SK-N-SH treated with all-trans-retinoic acid at 6 μM for 48 hours (cell line): Measurements from ENCODE around the gene E2F6.

Experiments
- ARNTL ChIP-seq: fragments of 450-650 bp; formaldehyde crosslinking; IDR thresholded peaks from 2 replicates; pipeline ENCODE4 v1.5.0; 2020; ENCODE audit warnings: low read depth, mild to moderate bottlenecking, moderate library complexity, borderline replicate concordance
- BACH2 ChIP-seq: fragments of 250-450 bp; sonication (Bioruptor Pico); IDR thresholded peaks from 2 replicates; pipeline ENCODE4 v1.9.0; 2021; ENCODE audit warnings: mild to moderate bottlenecking, borderline replicate concordance
- CSDC2 ChIP-seq: fragments of 250-450 bp; sonication (Bioruptor Pico); IDR thresholded peaks from 2 replicates; pipeline ENCODE4 v1.5.0; 2020; ENCODE audit warnings: mild to moderate bottlenecking, moderate library complexity
- GLIS3 ChIP-seq: fragments of 250-450 bp; sonication (Bioruptor Pico); IDR thresholded peaks from 2 replicates; pipeline ENCODE4 v1.5.0; 2020; ENCODE audit warnings: mild to moderate bottlenecking, moderate library complexity
- PATZ1 ChIP-seq: fragments of 250-450 bp; sonication (Bioruptor Pico); IDR thresholded peaks from 2 replicates; pipeline ENCODE4 v1.8.0; 2020; ENCODE audit warnings: mild to moderate bottlenecking, moderate library complexity, borderline replicate concordance
- PPARA ChIP-seq: fragments of 250-450 bp; sonication (Bioruptor Pico); IDR thresholded peaks from 2 replicates; pipeline ENCODE4 v1.5.0; 2020; ENCODE audit warnings: mild to moderate bottlenecking, borderline replicate concordance
- RARB ChIP-seq: fragments of 250-450 bp; sonication (Bioruptor Pico); IDR thresholded peaks from 2 replicates; pipeline ENCODE4 v1.8.0; 2021; ENCODE audit warnings: mild to moderate bottlenecking, moderate library complexity
- TCF4 ChIP-seq: fragments of 250-450 bp; sonication (Bioruptor Pico); IDR thresholded peaks from 2 replicates; pipeline ENCODE4 v1.8.0; 2021; ENCODE audit warnings: mild to moderate bottlenecking, moderate library complexity, borderline replicate concordance
- TOX ChIP-seq: fragments of 250-450 bp; sonication (Bioruptor Pico); IDR thresholded peaks from 2 replicates; pipeline ENCODE4 v1.8.0; 2021; ENCODE audit warnings: mild to moderate bottlenecking, moderate library complexity, borderline replicate concordance
- ZC3H10 ChIP-seq: fragments of 250-450 bp; sonication (Bioruptor Pico); IDR thresholded peaks from 2 replicates; pipeline ENCODE4 v1.5.1; 2021; ENCODE audit warnings: mild to moderate bottlenecking, moderate library complexity
- ZFP3 ChIP-seq: fragments of 250-450 bp; sonication (Bioruptor Pico); IDR thresholded peaks from 2 replicates; pipeline ENCODE4 v1.5.0; 2020; ENCODE audit warnings: mild to moderate bottlenecking, moderate library complexity
- ZNF70 ChIP-seq: fragments of 450-650 bp; formaldehyde crosslinking; IDR thresholded peaks from 2 replicates; pipeline ENCODE4 v1.5.0; 2020; ENCODE audit warnings: mild to moderate bottlenecking, moderate library complexity
- ZNF8 ChIP-seq: fragments of 450-650 bp; formaldehyde crosslinking; IDR thresholded peaks from 2 replicates; pipeline ENCODE4 v1.5.0; 2020; ENCODE audit warnings: mild to moderate bottlenecking, moderate library complexity
- TF ChIP-seq, protein P1 (sequence below): fragments of 250-450 bp; sonication (Bioruptor Pico); IDR thresholded peaks from 2 replicates; pipeline ENCODE4 v1.8.0; 2021; ENCODE audit warnings: low read depth, mild to moderate bottlenecking, moderate library complexity, borderline replicate concordance

DNA sequence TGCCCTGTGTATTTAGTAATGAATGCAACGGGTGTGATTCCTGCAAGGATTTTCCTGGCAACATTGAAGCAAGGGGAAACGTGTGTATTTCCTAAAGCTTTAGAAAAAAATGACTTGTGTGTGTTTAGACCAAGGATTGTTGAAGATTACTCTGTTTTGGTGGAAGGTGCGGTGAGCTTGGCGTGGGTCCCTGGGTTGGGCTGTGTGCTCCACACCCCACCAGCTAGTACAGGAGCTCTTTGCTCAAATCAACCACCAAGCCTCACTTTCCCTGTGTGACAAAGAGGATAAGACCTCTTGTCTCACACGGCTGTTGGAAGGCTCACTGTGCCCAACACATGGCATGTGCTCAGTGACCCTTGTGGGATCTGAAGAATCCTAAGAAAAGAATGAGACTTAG lies 46.5 kb upstream of the E2F6 start:
- TF ChIP-seq TCF4 (CRISPR knock-in tag) (no peak), RARB (CRISPR knock-in tag) (no peak), ARNTL (no peak), ZNF70 (CRISPR knock-in tag) (no peak), PATZ1 (CRISPR knock-in tag) (no peak), TOX (CRISPR knock-in tag) (no peak), CSDC2 (CRISPR knock-in tag) (no peak), GLIS3 (CRISPR knock-in tag) (no peak), ZC3H10 (CRISPR knock-in tag) (no peak), ZFP3 (CRISPR knock-in tag) (no peak), BACH2 (CRISPR knock-in tag) (no peak), PPARA (no peak), ZNF8 (CRISPR knock-in tag) (no peak)
- TF ChIP-seq, protein P1, sequence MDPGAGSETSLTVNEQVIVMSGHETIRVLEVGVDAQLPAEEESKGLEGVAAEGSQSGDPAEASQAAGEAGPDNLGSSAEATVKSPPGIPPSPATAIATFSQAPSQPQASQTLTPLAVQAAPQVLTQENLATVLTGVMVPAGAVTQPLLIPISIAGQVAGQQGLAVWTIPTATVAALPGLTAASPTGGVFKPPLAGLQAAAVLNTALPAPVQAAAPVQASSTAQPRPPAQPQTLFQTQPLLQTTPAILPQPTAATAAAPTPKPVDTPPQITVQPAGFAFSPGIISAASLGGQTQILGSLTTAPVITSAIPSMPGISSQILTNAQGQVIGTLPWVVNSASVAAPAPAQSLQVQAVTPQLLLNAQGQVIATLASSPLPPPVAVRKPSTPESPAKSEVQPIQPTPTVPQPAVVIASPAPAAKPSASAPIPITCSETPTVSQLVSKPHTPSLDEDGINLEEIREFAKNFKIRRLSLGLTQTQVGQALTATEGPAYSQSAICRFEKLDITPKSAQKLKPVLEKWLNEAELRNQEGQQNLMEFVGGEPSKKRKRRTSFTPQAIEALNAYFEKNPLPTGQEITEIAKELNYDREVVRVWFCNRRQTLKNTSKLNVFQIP (CRISPR knock-in tag) = no peak
